Jurkat, Clone E6-1 (cell line): Measurements from ENCODE around the gene RAC2.

Source experiments
- DNase-seq: peaks from one replicate; pipeline ENCODE4 v3.0.0-alpha.2; 2011; ENCODE audit warnings: low read depth, low spot score
- H3K4me3 ChIP-seq: 2 replicates; pipeline ENCODE4 v1.5.1; 2011; ENCODE audit warnings: mild to moderate bottlenecking, low read length, control low read depth, moderate library complexity

RAC2 gene

GRCh38 chr22:37183432-37184379, 60.4 kb downstream of the RAC2 start:
- no peak for DNase-seq

GRCh38 chr22:37182949-37183245, 61.2 kb downstream of the RAC2 start:
- H3K4me3 ChIP-seq, result no peak overlapping the region
- no peak for DNase-seq

More at GRCh38 chr22:37183432-37184379, 60.4 kb downstream of the RAC2 start:
- no peak overlapping the region for H3K4me3 ChIP-seq

DNA sequence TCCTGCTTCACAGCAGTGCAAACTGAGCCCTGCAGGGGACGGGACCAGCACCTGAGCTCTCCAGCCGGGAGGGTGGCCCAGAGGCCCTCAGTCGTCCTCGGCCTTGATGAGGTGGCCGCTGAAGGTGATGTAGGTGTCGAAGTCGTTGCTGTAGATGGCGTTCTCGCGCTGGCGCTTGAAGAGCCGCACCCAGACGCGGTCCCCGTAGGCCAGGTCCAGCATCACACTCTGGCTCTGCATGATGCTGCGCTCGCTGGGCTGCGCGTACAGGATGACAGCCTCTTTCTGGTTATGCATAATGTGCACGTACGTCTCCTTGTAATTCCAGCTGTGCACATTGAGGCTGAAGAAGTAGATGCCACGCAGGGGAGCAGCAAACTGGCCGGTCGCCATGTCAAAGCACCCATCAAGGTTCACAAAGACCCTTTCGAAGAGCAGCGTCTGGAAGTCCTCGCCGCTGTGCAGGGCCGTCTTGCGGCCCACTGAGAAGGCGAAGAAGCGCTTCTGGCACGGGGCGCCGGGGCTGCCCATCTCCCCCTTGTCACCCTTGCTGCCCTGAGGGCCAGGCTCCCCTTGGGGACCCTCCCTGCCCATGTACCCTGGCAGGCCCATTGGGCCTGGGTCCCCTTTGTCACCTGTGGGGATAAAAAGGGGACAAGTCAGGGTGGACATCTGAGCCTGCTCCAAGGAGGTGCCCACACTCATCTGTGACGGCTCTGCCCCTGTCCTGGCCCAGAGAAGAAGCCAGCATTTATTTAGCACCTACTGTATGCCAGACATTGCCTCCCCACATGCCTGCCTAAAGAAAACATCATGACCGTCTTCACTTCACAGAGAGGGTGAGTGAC, 61.7 kb downstream of the RAC2 start:
- H3K4me3 ChIP-seq, result no peak overlapping the region
- DNase-seq, result no peak

- no peak for DNase-seq
- H3K4me3 ChIP-seq, result no peak overlapping the region
These were observed 62.4 kb downstream of the RAC2 start for GRCh38 chr22:37181681-37182080.

GRCh38 chr22:37180531-37181231, 63.4 kb downstream of the RAC2 start:
- no peak overlapping the region for H3K4me3 ChIP-seq
- DNase-seq, result no peak

DNA sequence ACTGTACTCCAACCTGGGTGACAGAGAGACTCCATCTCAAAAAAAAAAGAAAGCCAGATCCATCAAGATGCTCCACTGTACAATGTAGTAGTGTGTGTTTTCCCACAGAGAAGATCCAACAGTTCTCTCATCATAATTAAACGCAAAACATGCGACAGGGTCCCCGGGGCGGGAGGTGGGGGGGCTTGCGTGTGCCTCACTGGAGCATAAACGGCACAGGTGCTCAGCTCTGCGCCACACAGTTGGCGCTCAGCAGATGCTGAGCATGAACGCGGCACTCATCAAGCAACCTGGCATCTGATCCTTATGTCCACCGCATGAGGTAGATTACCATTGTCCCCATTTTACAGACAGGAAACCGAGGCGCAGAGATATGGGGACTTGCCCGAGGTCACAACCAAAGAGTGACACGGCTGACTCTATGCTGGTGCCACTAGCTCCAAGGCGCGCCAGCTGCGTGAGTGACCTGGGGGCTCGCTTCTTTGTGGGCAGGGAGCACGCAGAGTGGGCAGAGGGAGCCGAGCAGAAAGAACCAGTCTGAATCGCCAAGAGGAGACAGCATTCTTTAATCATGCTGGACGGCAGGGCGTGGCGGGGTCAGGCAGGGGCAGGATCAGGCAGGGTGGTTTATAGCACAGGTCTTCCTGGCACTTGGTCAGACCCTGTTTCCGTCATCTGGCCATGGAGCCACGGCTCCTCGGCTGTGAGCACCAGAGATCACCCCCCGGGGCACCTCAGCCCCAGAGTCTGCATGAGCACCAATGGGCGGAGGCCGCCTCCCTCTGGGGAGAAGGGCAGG, 64.2 kb downstream of the RAC2 start:
- no peak for DNase-seq
- H3K4me3 ChIP-seq, result no peak overlapping the region

GRCh38 chr22:37179126-37179470, 65.0 kb downstream of the RAC2 start:
- no peak for DNase-seq

GRCh38 chr22:37178350-37179125, 65.5 kb downstream of the RAC2 start:
- no peak overlapping the region for H3K4me3 ChIP-seq
- no peak for DNase-seq

More at GRCh38 chr22:37179126-37179470, 65.0 kb downstream of the RAC2 start:
- H3K4me3 ChIP-seq, result no peak overlapping the region

DNA sequence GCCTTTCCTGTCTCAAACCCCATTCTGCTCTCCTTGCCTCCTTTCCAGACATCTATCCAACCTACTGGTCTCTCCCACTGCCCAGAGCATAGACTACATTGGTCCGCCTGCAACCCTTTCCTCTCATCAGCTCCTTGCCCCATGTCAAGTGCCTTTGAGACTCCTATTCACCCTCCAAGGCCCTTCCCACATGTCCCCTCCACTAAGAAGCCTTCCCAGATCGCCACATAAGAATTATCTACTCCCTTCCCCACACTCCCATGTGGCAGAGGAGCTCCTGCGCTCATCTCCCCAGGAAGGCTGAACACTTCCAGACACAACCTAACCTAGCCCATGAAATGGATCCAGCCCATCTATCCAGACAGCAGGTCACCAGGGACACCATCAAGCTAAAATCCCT, 66.3 kb downstream of the RAC2 start:
- no peak for DNase-seq

GRCh38 chr22:37177221-37177620, 66.8 kb downstream of the RAC2 start:
- H3K4me3 ChIP-seq, result no peak overlapping the region
- DNase-seq, result no peak

More for the DNA sequence above, 66.3 kb downstream of the RAC2 start:
- no peak overlapping the region for H3K4me3 ChIP-seq

GRCh38 chr22:37176464-37177061, 67.5 kb downstream of the RAC2 start:
- H3K4me3 ChIP-seq, result no peak overlapping the region
- DNase-seq, result no peak

- no peak overlapping the region for H3K4me3 ChIP-seq
- DNase-seq, result no peak
These were observed 68.4 kb downstream of the RAC2 start for GRCh38 chr22:37175414-37176281.
